IMR-90 (cell line): ENCODE measurements around the gene FFAR1. TPM values are rescaled to one million over a fixed set of nuclear protein-coding genes. Genes with fewer than 3 reads are reported as not detected.

Experiments used
- ATAC-seq: fragments of 200-7000 bp; cut with Tn5 transposase; 2 replicates; pipeline ENCODE4 v1.9.1; 2020; ENCODE audit warnings: low read depth, mild to moderate bottlenecking, moderate library complexity
- BruUV-seq: library from RNA; stranded (reverse); fragments of 400-500 nt; replicated peaks from 2 replicates; lab custom pipeline; 2021; lab: Mats Ljungman, UMichigan
- CTCF ChIA-PET: fragments of 300-600 bp; formaldehyde crosslinking; extraction: SDS; loops from one replicate; lab custom pipeline; 2021; ENCODE audit warnings: antibody characterized with exemption; lab: Yijun Ruan, JAX
- POLR2A ChIA-PET: fragments of 300-600 bp; sonication (Branson Sonifier 250); formaldehyde crosslinking; loops from one replicate; lab custom pipeline; 2022; ENCODE audit warnings: antibody characterized with exemption; ENCODE audit not compliant: unreplicated experiment; lab: Charles Lee
- DNase-seq: peaks from one replicate; pipeline ENCODE4 v3.0.0; 2013
- H2AFZ ChIP-seq: replicated peaks from 2 replicates; pipeline ENCODE3; 2013; ENCODE audit warnings: low read length, mild to moderate bottlenecking; ENCODE audit not compliant: poor library complexity
- H2AK5ac ChIP-seq: 2 replicates; pipeline ENCODE4 v1.6.1; 2013; ENCODE audit warnings: low read depth, low read length, inconsistent platforms
- H2AK9ac ChIP-seq: replicated peaks from 2 replicates; pipeline ENCODE3; 2013; ENCODE audit warnings: mild to moderate bottlenecking, low read depth, low read length, moderate library complexity; ENCODE audit not compliant: poor library complexity
- H2BK120ac ChIP-seq: 2 replicates; pipeline ENCODE4 v1.6.1; 2013; ENCODE audit warnings: low read depth, low read length, inconsistent platforms
- H2BK15ac ChIP-seq: 3 replicates; pipeline ENCODE4 v1.6.1; 2013; ENCODE audit warnings: low read depth, low read length, inconsistent platforms
- H2BK20ac ChIP-seq: 2 replicates; pipeline ENCODE4 v1.6.1; 2013; ENCODE audit warnings: low read depth, mild to moderate bottlenecking, inconsistent platforms, low read length, moderate library complexity
- H2BK5ac ChIP-seq: 2 replicates; pipeline ENCODE4 v1.6.1; 2013; ENCODE audit warnings: mild to moderate bottlenecking, low read depth, low read length, inconsistent platforms; ENCODE audit not compliant: poor library complexity, severe bottlenecking
- H3K14ac ChIP-seq: replicated peaks from 2 replicates; pipeline ENCODE4 v1.6.1; 2013; ENCODE audit warnings: low read depth, low read length, inconsistent platforms
- H3K18ac ChIP-seq: 2 replicates; pipeline ENCODE4 v1.6.1; 2013; ENCODE audit warnings: low read depth, low read length, control low read depth
- H3K23ac ChIP-seq: 2 replicates; pipeline ENCODE4 v1.6.1; 2013; ENCODE audit warnings: low read depth, low read length, inconsistent platforms
- H3K27ac ChIP-seq: 2 replicates; pipeline ENCODE4 v1.5.1; 2013; ENCODE audit warnings: mild to moderate bottlenecking, control low read depth, low read length; ENCODE audit not compliant: insufficient read depth
- H3K27me3 ChIP-seq: 2 replicates; pipeline ENCODE4 v1.6.1; 2013; ENCODE audit warnings: low read length; ENCODE audit not compliant: control insufficient read depth, insufficient read depth
- H3K36me3 ChIP-seq: 2 replicates; pipeline ENCODE4 v1.6.1; 2013; ENCODE audit warnings: low read length, mixed read lengths; ENCODE audit not compliant: control insufficient read depth, insufficient read depth
- H3K4ac ChIP-seq: 2 replicates; pipeline ENCODE4 v1.6.1; 2013; ENCODE audit warnings: low read depth, low read length, inconsistent platforms
- H3K4me1 ChIP-seq: 2 replicates; pipeline ENCODE4 v1.6.1; 2013; ENCODE audit warnings: low read length, mixed read lengths; ENCODE audit not compliant: control insufficient read depth, insufficient read depth
- H3K4me2 ChIP-seq: 2 replicates; pipeline ENCODE4 v1.6.1; 2013; ENCODE audit warnings: low read depth, mild to moderate bottlenecking, control low read depth, low read length, moderate library complexity
- H3K4me3 ChIP-seq: 2 replicates; pipeline ENCODE4 v1.5.1; 2013; ENCODE audit warnings: low read depth, mild to moderate bottlenecking, control low read depth, low read length, moderate library complexity; ENCODE audit not compliant: insufficient read depth
- H3K56ac ChIP-seq: 2 replicates; pipeline ENCODE4 v1.6.1; 2013; ENCODE audit warnings: low read length, inconsistent platforms; ENCODE audit not compliant: insufficient read depth; ENCODE audit errors: extremely low read depth
- H3K79me1 ChIP-seq, 2 experiments: 2 replicates each; pipeline ENCODE4 v1.6.1; 2013; ENCODE audit warnings: low read length in 2 of 2, inconsistent platforms in 1 of 2, low read depth in 1 of 2
- H3K9ac ChIP-seq: 2 replicates; pipeline ENCODE4 v1.6.1; 2013; ENCODE audit warnings: low read depth, low read length, control low read depth
- H3K9me1 ChIP-seq: 2 replicates; pipeline ENCODE4 v1.6.1; 2013; ENCODE audit warnings: low read length, inconsistent platforms; ENCODE audit not compliant: insufficient read depth
- H3K9me3 ChIP-seq: 2 replicates; pipeline ENCODE4 v1.6.1; 2013; ENCODE audit warnings: low read length; ENCODE audit not compliant: control insufficient read depth, insufficient read depth
- H4K20me1 ChIP-seq: 2 replicates; pipeline ENCODE4 v1.6.1; 2013; ENCODE audit warnings: low read length, inconsistent platforms; ENCODE audit not compliant: insufficient read depth
- H4K5ac ChIP-seq: 2 replicates; pipeline ENCODE4 v1.6.1; 2013; ENCODE audit warnings: mild to moderate bottlenecking, low read depth, low read length, control low read depth
- H4K8ac ChIP-seq, 2 experiments: 2 replicates each; pipeline ENCODE4 v1.6.1; 2013; ENCODE audit warnings: low read depth in 2 of 2, low read length in 2 of 2, control low read depth in 1 of 2, inconsistent platforms in 1 of 2
- H4K91ac ChIP-seq: 2 replicates; pipeline ENCODE4 v1.6.1; 2013; ENCODE audit warnings: low read depth, low read length, inconsistent platforms; ENCODE audit not compliant: insufficient read depth
- ELK1 ChIP-seq: fragments of 150-350 bp; IDR thresholded peaks from 2 replicates; pipeline ENCODE4 v1.6.1; 2016; ENCODE audit warnings: low read depth, mild to moderate bottlenecking, low read length, moderate library complexity, borderline replicate concordance
- FOS ChIP-seq: fragments of 150-350 bp; IDR thresholded peaks from 2 replicates; pipeline ENCODE4 v1.6.1; 2016; ENCODE audit warnings: low read depth, low read length
- MAFK ChIP-seq: IDR thresholded peaks from 2 replicates; pipeline ENCODE4 v1.6.1; 2012; ENCODE audit warnings: low read depth, low read length, improper control_type of control experiment
- MAZ ChIP-seq: IDR thresholded peaks from 2 replicates; pipeline ENCODE4 v1.6.1; 2012; ENCODE audit warnings: low read depth, mild to moderate bottlenecking, low read length, improper control_type of control experiment, moderate library complexity, borderline replicate concordance
- MXI1 ChIP-seq: IDR thresholded peaks from 2 replicates; pipeline ENCODE4 v1.6.1; 2012; ENCODE audit warnings: low read depth, mild to moderate bottlenecking, low read length, moderate library complexity, borderline replicate concordance
- NFE2L2 ChIP-seq: fragments of 150-350 bp; IDR thresholded peaks from 2 replicates; pipeline ENCODE4 v1.6.1; 2016; ENCODE audit warnings: low read depth, mild to moderate bottlenecking, low read length
- WGBS, 2 experiments: methylation state at CpG; one replicate each; pipeline versions ENCODE4 v1.1.5 to v1.1.7; 2013; ENCODE audit warnings: missing lambda C conversion rate in 2 of 2; ENCODE audit not compliant: insufficient read length in 1 of 2; ENCODE audit errors: extremely low coverage in 2 of 2; 5-methylcytosine and 5-hydroxymethylcytosine counted together
- dilution Hi-C: fragments of 300-500 bp; cut with HindIII; formaldehyde crosslinking; loops from one replicate; pipeline ENCODE4 v1.14.3; 2018; ENCODE audit warnings: low sequenced_read_pairs; ENCODE audit not compliant: unreplicated experiment
- in situ Hi-C: fragments of 300-500 bp; cut with MboI; formaldehyde crosslinking; loops from 3 replicates; pipeline ENCODE4 v1.14.3; 2019; ENCODE audit warnings: low sequenced_read_pairs, inconsistent platforms, mixed read lengths
- intact Hi-C: fragments of 100-400 bp; cut with micrococcal nuclease; formaldehyde crosslinking; loops from 2 replicates; pipeline ENCODE4 v1.10.0; 2022
- polyA plus RNA-seq, 3 experiments: library from polyadenylated mRNA; depleted of rRNA; stranded (reverse); fragments of >200 nt; gene quantifications; 2 replicates each; pipeline ENCODE4 v1.2.3, GENCODE V29; 2012; ENCODE audit warnings: low replicate concordance in 1 of 3
- total RNA-seq: library from RNA; depleted of rRNA; stranded (reverse); fragments of >200 nt; gene quantifications from 2 replicates; pipeline ENCODE4 v1.2.3, GENCODE V29; 2012

The FFAR1 gene
- total and polyA plus RNA-seq, 2 of the 4 experiments (the other 2 are of a cell fraction): not detected

DNA sequence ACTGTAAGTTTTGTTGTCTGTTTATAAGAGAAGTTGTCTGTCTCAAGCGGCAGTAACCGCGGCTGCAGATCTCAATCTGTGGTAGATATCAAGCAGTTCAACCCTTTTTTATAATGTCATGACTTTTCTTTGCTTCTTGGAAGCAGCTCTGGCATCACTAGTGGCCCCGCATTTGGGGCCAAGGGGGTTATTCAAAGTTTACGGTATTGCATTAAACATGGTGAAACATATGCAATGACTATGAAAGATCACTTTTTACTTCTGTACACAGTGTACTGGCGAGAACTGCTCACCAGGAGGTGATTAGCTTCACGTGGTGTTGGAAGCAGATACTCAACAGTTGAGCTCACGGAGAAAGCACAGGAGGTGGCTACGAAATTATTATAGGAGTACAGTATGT is 5.9 kb downstream of the FFAR1 start:
- H2BK120ac ChIP-seq: no peak overlapping the region
- intact Hi-C loops (loop anchor here (2.0 to 10.0 kb wide), 2 partner anchors 111 to 275 kb away; partner anchors contain the start of gene RBM42), in situ Hi-C loops (no loop called here), dilution Hi-C loops (no loop called here)
- no peak overlapping the region for H4K5ac ChIP-seq
- H2AFZ ChIP-seq: no peak overlapping the region
- H2AK5ac ChIP-seq: no peak overlapping the region
- no peak overlapping the region for H3K14ac ChIP-seq
- no peak overlapping the region for H3K4ac ChIP-seq
- no CpG with 5 or more reads among the region's 9 CpGs for WGBS, 2 experiments
- POLR2A ChIA-PET: no interaction called here
- H3K36me3 ChIP-seq: no peaks in the 10 kb centered on the region
- H4K8ac ChIP-seq: no peak overlapping the region
- no peak overlapping the region for H2BK5ac ChIP-seq
- no peaks in the 10 kb centered on the region for H4K20me1 ChIP-seq
- H2BK20ac ChIP-seq: no peak overlapping the region
- H3K4me3 ChIP-seq: no peak overlapping the region
- no peaks in the 10 kb centered on the region for H3K79me1 ChIP-seq
- ATAC-seq (no peak), DNase-seq (no peak)
- peaks cover 6% of the 10 kb centered on the region for H3K27me3 ChIP-seq
- H2BK15ac ChIP-seq: no peak overlapping the region
- no peak overlapping the region for H3K9ac ChIP-seq
- no TSS peak for BruUV-seq
- no peaks in the 10 kb centered on the region for H3K4me1 ChIP-seq
- no peak overlapping the region for H3K18ac ChIP-seq
- no peak overlapping the region for H3K4me2 ChIP-seq
- H3K9me1 ChIP-seq: no peaks in the 10 kb centered on the region
- H2AK9ac ChIP-seq: no peak overlapping the region
- H4K91ac ChIP-seq: no peak overlapping the region
- CTCF ChIA-PET: interaction anchor here (0.6 to 2.1 kb wide), 4 partner anchors 10 to 142 kb away, joined by 3 to 14 read pairs (median 8); no protein-coding TSS in a partner anchor
- TF ChIP-seq NFE2L2: no peak
- no peak for TF ChIP-seq ELK1
- TF ChIP-seq MAFK: no peak
- TF ChIP-seq MAZ: no peak
- no peak for TF ChIP-seq FOS
- TF ChIP-seq MXI1: no peak
- H3K27ac ChIP-seq: no peak overlapping the region
- no peak overlapping the region for H3K56ac ChIP-seq
- H3K23ac ChIP-seq: no peak overlapping the region
- H3K9me3 ChIP-seq: no peaks in the 10 kb centered on the region
